IPS-NIHi11 (cell line): ENCODE measurements around the gene GSK3B.

Source experiments
- DNase-seq: peaks from one replicate; pipeline ENCODE4 v3.0.0; 2012; ENCODE audit warnings: mixed read lengths, low spot score

Gene GSK3B

GRCh38 chr3:120093911-120094775, at the start of gene GSK3B:
TSS of gene GSK3B (minus strand) at chr3:120094447. CDS start at chr3:120093434, 1,013 bp downstream.
- DNase-seq, result peak; percentile 85

- DNase-seq, result no peak
Observed at GRCh38 chr3:120143676-120144075, 49.4 kb upstream of the GSK3B start.

- no peak for DNase-seq
Observed at GRCh38 chr3:120142236-120142635, 48.0 kb upstream of the GSK3B start.

- no peak for DNase-seq
Observed at GRCh38 chr3:120140098-120140742, 46.0 kb upstream of the GSK3B start.

- no peak for DNase-seq
Observed at GRCh38 chr3:120139140-120139539, 44.9 kb upstream of the GSK3B start.

- no peak for DNase-seq
Observed at GRCh38 chr3:120137548-120137947, 43.3 kb upstream of the GSK3B start.

GRCh38 chr3:120130656-120131055, 36.4 kb upstream of the GSK3B start:
- no peak for DNase-seq

- no peak for DNase-seq
Observed at GRCh38 chr3:120129718-120130513, 35.7 kb upstream of the GSK3B start.

- no peak for DNase-seq
Observed at GRCh38 chr3:120129051-120129450, 34.8 kb upstream of the GSK3B start.

GRCh38 chr3:120125992-120126391, 31.7 kb upstream of the GSK3B start:
- DNase-seq, result no peak

- no peak for DNase-seq
Observed at GRCh38 chr3:120119846-120120510, 25.7 kb upstream of the GSK3B start.

GRCh38 chr3:120114981-120115380, 20.7 kb upstream of the GSK3B start:
- no peak for DNase-seq

- no peak for DNase-seq
Observed at GRCh38 chr3:120114376-120114775, 20.1 kb upstream of the GSK3B start.

GRCh38 chr3:120113128-120114116, 19.2 kb upstream of the GSK3B start:
- DNase-seq, result no peak

- no peak for DNase-seq
Observed at GRCh38 chr3:120111898-120112297, 17.7 kb upstream of the GSK3B start.

- DNase-seq, result no peak
Observed at GRCh38 chr3:120103276-120103675, 9.0 kb upstream of the GSK3B start.

- DNase-seq, result no peak
Observed at GRCh38 chr3:120102674-120103073, 8.4 kb upstream of the GSK3B start.

- no peak for DNase-seq
Observed at GRCh38 chr3:120102232-120102631, 8.0 kb upstream of the GSK3B start.

GRCh38 chr3:120101624-120102023, 7.4 kb upstream of the GSK3B start:
- DNase-seq, result no peak

- no peak for DNase-seq
Observed at GRCh38 chr3:120100711-120101110, 6.5 kb upstream of the GSK3B start.

GRCh38 chr3:120098710-120099109, 4.5 kb upstream of the GSK3B start:
- no peak for DNase-seq
